Vagina (tissue), 2 donors: ENCODE data around the gene SNRPA1. TPM values are rescaled to one million over a fixed set of nuclear protein-coding genes. Genes with fewer than 3 reads are reported as not detected.
"Not testable (repeated sequence)": the region's sequence is repeated elsewhere in the genome, so short reads cannot be mapped to it uniquely, and the experiment has no call there.

Experiments used
- DNase-seq, 2 donors: peaks; one replicate each; pipeline ENCODE4 v3.0.0-alpha.2; 2017; ENCODE audit errors: extremely low spot score in 2 of 2
- H3K27ac ChIP-seq: fragments of 200-600 bp; sonication (generic); one replicate; pipeline ENCODE4 v1.5.1; 2019
- H3K27me3 ChIP-seq: fragments of 200-600 bp; sonication (generic); one replicate; pipeline ENCODE4 v1.5.1; 2019
- H3K36me3 ChIP-seq, 2 donors: fragments of 200-600 bp; sonication (generic); one replicate each; pipeline ENCODE4 v1.5.1; 2017 to 2019
- H3K4me1 ChIP-seq: fragments of 200-600 bp; sonication (generic); one replicate; pipeline ENCODE4 v1.5.1; 2019
- H3K4me3 ChIP-seq, 2 donors: fragments of 200-600 bp; sonication (generic); 1 replicate in 1 of 2; 2 replicates in 1 of 2; pipeline ENCODE4 v1.5.1; 2016 to 2019
- H3K9me3 ChIP-seq: fragments of 200-600 bp; sonication (generic); one replicate; pipeline ENCODE4 v1.5.1; 2019
- POLR2A ChIP-seq, 2 donors: fragments of 450-650 bp; IDR thresholded peaks; one replicate each; pipeline ENCODE4 v1.6.1; 2017; ENCODE audit warnings: antibody characterized with exemption in 2 of 2, mild to moderate bottlenecking in 2 of 2, moderate library complexity in 2 of 2
- POLR2AphosphoS5 ChIP-seq, 2 donors: sonication (generic); formaldehyde crosslinking; IDR thresholded peaks; one replicate each; pipeline ENCODE4 v1.9.0; 2017; ENCODE audit warnings: antibody characterized with exemption in 2 of 2, mild to moderate bottlenecking in 2 of 2, low read depth in 1 of 2; ENCODE audit not compliant: insufficient read depth in 1 of 2
- intact Hi-C: fragments of 100-400 bp; cut with DNase I; formaldehyde crosslinking; loops from one replicate; pipeline ENCODE4 v1.15.1; 2023
- total RNA-seq: library from RNA; depleted of rRNA; stranded (reverse); fragments of >200 nt; gene quantifications from one replicate; pipeline ENCODE4 v1.2.3, GENCODE V29; 2016
- TF ChIP-seq, protein P1 (sequence below), 3 experiments: fragments of 450-650 bp in 2 of 3; fragments of 200-600 bp in 1 of 3; sonication (generic) in 1 of 3; IDR thresholded peaks; one replicate each; pipeline ENCODE4 v1.5.1; 2017 to 2019; ENCODE audit warnings: antibody characterized with exemption in 3 of 3, mild to moderate bottlenecking in 2 of 3, moderate library complexity in 2 of 3

Gene SNRPA1
- 30.7 TPM for total RNA-seq

DNA sequence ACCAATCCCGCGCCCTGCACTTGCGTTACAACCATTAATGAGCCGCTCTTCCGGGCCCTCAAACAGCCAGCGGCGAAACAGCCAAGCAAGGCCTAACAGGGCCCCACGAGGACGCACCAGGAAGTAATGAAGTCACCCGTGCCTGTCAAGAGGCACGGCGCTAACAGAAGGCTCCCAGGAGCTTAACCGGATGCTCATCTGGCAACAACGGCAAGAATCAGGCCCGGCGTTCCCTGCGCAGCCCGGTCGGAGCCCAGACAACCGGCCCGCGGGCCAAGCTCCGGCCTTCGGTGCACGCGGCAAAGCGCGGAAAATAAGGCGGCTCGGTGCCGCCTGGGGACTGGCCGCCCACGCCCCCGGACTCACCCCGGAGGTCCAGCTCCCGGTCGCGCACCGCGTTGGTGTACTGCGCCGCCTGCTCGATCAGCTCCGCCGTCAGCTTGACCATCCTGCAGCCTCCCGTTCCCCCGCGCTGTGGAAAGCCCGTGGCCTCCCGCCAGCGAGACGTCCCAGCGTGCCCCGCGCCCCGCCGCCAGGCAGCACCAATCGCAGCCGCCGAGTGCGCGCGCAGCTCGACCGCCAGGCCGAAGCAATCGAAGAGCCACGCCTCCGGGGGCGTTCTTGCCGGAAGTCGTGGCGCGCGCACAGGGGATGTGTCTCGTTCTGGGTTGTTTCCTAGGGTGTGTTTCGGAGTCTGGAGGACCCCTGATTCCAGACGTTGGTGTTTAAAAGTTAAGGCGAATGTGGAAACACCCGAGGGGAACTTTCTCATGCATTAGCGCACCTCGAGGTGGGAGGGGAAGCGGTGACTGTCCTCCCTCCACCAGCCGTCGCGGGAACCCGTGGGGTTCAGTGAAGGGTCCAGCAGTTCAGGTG, at the start of gene SNRPA1:
TSS of gene SNRPA1 (minus strand) at position 518 of the 876 bp plus-strand sequence. CDS start at position 448, 70 bp downstream.
- H3K4me1 ChIP-seq = peaks cover 37% of the 10 kb centered on the region
- peak within 1 kb of the TSS; percentile 77 to 92 for H3K4me3 ChIP-seq
- TF ChIP-seq, protein P1, sequence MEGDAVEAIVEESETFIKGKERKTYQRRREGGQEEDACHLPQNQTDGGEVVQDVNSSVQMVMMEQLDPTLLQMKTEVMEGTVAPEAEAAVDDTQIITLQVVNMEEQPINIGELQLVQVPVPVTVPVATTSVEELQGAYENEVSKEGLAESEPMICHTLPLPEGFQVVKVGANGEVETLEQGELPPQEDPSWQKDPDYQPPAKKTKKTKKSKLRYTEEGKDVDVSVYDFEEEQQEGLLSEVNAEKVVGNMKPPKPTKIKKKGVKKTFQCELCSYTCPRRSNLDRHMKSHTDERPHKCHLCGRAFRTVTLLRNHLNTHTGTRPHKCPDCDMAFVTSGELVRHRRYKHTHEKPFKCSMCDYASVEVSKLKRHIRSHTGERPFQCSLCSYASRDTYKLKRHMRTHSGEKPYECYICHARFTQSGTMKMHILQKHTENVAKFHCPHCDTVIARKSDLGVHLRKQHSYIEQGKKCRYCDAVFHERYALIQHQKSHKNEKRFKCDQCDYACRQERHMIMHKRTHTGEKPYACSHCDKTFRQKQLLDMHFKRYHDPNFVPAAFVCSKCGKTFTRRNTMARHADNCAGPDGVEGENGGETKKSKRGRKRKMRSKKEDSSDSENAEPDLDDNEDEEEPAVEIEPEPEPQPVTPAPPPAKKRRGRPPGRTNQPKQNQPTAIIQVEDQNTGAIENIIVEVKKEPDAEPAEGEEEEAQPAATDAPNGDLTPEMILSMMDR (IDR thresholded peaks at IDR 0.05) = no peak
- TF ChIP-seq POLR2AphosphoS5 (IDR thresholded peaks at IDR 0.05; ENCODE audit: insufficient read depth in 1 of 2, low read depth in 1 of 2) = peak; percentile 80 to 95
- TF ChIP-seq POLR2A (IDR thresholded peaks at IDR 0.05) = peak in 1 of 2 donors; percentile 78
- peak in 1 of 2 donors; percentile 96 for DNase-seq
- no peaks in the 10 kb centered on the region for H3K9me3 ChIP-seq
- intact Hi-C loops = loop anchor here (5.0 kb wide), 1 partner anchor 357 kb away; the partner anchor contains the start of gene TM2D3
- H3K27me3 ChIP-seq = no peaks in the 10 kb centered on the region
- peak within 1 kb of the TSS; percentile 89 for H3K27ac ChIP-seq
- H3K36me3 ChIP-seq = no peaks in the 10 kb centered on the region

DNA sequence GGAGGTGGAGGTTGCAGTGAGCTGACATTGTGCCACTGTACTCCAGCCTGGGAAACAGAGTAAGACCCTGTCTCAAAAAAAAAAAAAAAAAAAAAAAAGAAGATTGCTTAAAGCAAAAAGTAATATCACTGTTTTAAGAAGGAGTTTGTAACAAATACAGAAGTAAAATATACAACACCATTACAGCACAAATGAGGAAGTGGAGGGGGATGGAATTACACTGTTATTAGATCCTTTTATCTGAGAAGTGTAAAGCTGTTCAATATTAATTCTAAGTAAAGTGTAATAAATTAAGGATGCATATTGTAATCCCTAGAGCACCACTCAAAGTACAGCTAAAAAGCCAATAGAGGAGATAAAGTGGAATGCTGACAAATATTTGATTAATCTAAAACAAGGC, 47.0 kb upstream of the SNRPA1 start:
- TF ChIP-seq, protein P1 (IDR thresholded peaks at IDR 0.05) = no peak
- no peak for TF ChIP-seq POLR2A (IDR thresholded peaks at IDR 0.05)
- no peak for TF ChIP-seq POLR2AphosphoS5 (IDR thresholded peaks at IDR 0.05; ENCODE audit: insufficient read depth in 1 of 2, low read depth in 1 of 2)
- H3K27me3 ChIP-seq = no peaks in the 10 kb centered on the region
- H3K36me3 ChIP-seq = no peaks in the 10 kb centered on the region
- no peaks in the 10 kb centered on the region for H3K9me3 ChIP-seq
- H3K27ac ChIP-seq = no peak overlapping the region
- intact Hi-C loops = no loop called here
- no peaks in the 10 kb centered on the region for H3K4me1 ChIP-seq
- no peak for DNase-seq
- H3K4me3 ChIP-seq = no peak overlapping the region

DNA sequence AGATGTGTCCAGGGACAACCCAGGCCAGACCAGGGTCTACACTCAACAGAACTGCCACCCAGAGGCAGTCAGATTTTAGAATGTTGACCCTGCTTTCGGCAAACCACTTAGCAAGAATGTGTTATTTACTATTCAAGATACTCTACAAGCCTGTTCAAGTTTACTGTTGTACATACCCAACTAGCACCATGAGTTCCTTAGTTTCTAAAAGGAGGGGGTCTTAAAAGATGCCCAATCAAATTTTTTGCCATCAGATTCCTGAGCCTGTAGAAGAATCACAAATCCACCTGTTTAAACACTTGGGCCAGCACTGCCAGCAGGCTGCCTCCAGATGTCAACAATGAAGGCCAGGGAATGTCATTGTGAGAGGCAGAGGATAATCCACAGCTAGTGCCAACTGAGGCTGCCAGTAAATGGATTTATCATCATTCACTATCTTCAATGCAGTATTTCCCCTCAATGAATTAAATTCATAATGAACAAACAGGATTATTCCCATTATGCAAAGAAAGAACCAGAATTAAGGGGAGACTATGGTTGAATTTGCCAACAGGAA, 43.5 kb upstream of the SNRPA1 start:
- no peak for DNase-seq
- TF ChIP-seq POLR2A (IDR thresholded peaks at IDR 0.05) (no peak), POLR2AphosphoS5 (IDR thresholded peaks at IDR 0.05; ENCODE audit: insufficient read depth in 1 of 2, low read depth in 1 of 2) (no peak)
- TF ChIP-seq, protein P1 (IDR thresholded peaks at IDR 0.05) = no peak
- H3K4me1 ChIP-seq = no peaks in the 10 kb centered on the region
- H3K4me3 ChIP-seq = no peak overlapping the region
- H3K36me3 ChIP-seq = no peaks in the 10 kb centered on the region
- H3K9me3 ChIP-seq = no peaks in the 10 kb centered on the region
- H3K27me3 ChIP-seq = no peaks in the 10 kb centered on the region
- H3K27ac ChIP-seq = no peak overlapping the region
- intact Hi-C loops = no loop called here

DNA sequence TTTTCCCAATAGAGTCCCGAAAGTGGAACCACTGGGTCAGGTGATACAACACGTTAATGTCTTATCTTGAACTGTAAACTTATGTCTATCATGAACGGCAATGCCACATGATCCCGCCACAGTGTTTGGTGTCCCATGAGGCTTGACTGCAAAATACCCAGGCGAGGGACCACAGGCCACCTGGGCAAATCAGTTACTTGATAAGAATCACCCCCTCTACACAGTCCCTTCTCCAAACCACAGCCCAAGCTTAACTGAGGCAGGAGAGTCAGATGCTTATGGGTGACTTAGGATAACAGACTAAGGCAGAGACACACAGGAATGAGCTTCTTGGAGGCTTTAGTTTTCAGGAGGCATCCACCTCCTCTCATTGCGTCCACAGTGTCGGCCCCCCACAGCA, 42.9 kb upstream of the SNRPA1 start:
- no peak overlapping the region for H3K27ac ChIP-seq
- DNase-seq = no peak
- no peaks in the 10 kb centered on the region for H3K36me3 ChIP-seq
- no peak overlapping the region for H3K4me3 ChIP-seq
- intact Hi-C loops = no loop called here
- no peak for TF ChIP-seq POLR2AphosphoS5 (IDR thresholded peaks at IDR 0.05; ENCODE audit: insufficient read depth in 1 of 2, low read depth in 1 of 2)
- TF ChIP-seq POLR2A (IDR thresholded peaks at IDR 0.05) = no peak
- TF ChIP-seq, protein P1 (IDR thresholded peaks at IDR 0.05) = no peak
- no peaks in the 10 kb centered on the region for H3K4me1 ChIP-seq
- H3K9me3 ChIP-seq = no peaks in the 10 kb centered on the region
- H3K27me3 ChIP-seq = no peaks in the 10 kb centered on the region

DNA sequence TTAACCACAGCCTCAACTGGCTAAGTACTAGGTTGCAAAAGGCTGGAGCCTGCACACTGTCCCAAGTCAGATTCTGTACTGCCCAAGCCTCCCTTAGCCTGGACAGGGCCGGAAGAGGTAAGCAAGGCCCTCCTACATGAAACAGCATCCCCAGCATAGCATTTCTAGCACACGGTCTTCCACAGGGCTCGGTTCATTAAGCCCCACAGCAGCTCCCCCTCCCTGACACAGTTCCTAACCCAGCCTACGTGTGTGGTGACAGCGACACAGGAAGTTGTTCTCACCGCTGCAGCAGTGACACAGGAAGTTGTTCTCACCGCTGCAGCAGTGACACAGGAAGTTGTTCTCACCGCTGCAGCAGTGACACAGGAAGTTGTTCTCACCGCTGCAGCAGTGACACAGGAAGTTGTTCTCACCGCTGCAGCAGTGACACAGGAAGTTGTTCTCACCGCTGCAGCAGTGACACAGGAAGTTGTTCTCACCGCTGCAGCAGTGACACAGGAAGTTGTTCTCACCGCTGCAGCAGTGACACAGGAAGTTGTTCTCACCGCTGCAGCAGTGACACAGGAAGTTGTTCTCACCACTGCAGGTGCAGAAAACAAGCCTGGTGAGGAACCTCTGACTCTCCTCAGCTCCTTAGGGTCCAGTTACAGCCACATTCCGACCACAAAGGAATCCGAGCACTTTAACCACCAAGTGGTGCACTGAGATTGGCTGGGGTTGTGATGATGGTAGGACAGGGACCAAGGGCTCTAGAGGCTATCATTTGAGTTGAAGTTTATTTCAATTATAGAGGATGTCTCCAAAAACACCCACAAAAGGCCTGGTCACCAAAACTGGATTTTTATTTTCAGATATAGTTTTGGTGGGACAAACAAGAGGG, 39.1 kb upstream of the SNRPA1 start:
- H3K4me3 ChIP-seq, H3K9me3 ChIP-seq, H3K4me1 ChIP-seq, H3K27me3 ChIP-seq, H3K27ac ChIP-seq, DNase-seq, H3K36me3 ChIP-seq, intact Hi-C loops: not testable (repeated sequence)
